IMR-90 (cell line): ENCODE measurements around the gene CAPN8. TPM values are rescaled to one million over a fixed set of nuclear protein-coding genes. Genes with fewer than 3 reads are reported as not detected.

ENCODE experiments used
- ATAC-seq: fragments of 200-7000 bp; cut with Tn5 transposase; 2 replicates; pipeline ENCODE4 v1.9.1; 2020; ENCODE audit warnings: low read depth, mild to moderate bottlenecking, moderate library complexity
- BruUV-seq: library from RNA; stranded (reverse); fragments of 400-500 nt; replicated peaks from 2 replicates; lab custom pipeline; 2021; lab: Mats Ljungman, UMichigan
- CTCF ChIA-PET: fragments of 300-600 bp; formaldehyde crosslinking; extraction: SDS; loops from one replicate; lab custom pipeline; 2021; ENCODE audit warnings: antibody characterized with exemption; lab: Yijun Ruan, JAX
- POLR2A ChIA-PET: fragments of 300-600 bp; sonication (Branson Sonifier 250); formaldehyde crosslinking; loops from one replicate; lab custom pipeline; 2022; ENCODE audit warnings: antibody characterized with exemption; ENCODE audit not compliant: unreplicated experiment; lab: Charles Lee
- DNase-seq: peaks from one replicate; pipeline ENCODE4 v3.0.0; 2013
- H2AFZ ChIP-seq: replicated peaks from 2 replicates; pipeline ENCODE3; 2013; ENCODE audit warnings: low read length, mild to moderate bottlenecking; ENCODE audit not compliant: poor library complexity
- H2AK5ac ChIP-seq: 2 replicates; pipeline ENCODE4 v1.6.1; 2013; ENCODE audit warnings: low read depth, low read length, inconsistent platforms
- H2AK9ac ChIP-seq: replicated peaks from 2 replicates; pipeline ENCODE3; 2013; ENCODE audit warnings: mild to moderate bottlenecking, low read depth, low read length, moderate library complexity; ENCODE audit not compliant: poor library complexity
- H2BK120ac ChIP-seq: 2 replicates; pipeline ENCODE4 v1.6.1; 2013; ENCODE audit warnings: low read depth, low read length, inconsistent platforms
- H2BK15ac ChIP-seq: 3 replicates; pipeline ENCODE4 v1.6.1; 2013; ENCODE audit warnings: low read depth, low read length, inconsistent platforms
- H2BK20ac ChIP-seq: 2 replicates; pipeline ENCODE4 v1.6.1; 2013; ENCODE audit warnings: low read depth, mild to moderate bottlenecking, inconsistent platforms, low read length, moderate library complexity
- H2BK5ac ChIP-seq: 2 replicates; pipeline ENCODE4 v1.6.1; 2013; ENCODE audit warnings: mild to moderate bottlenecking, low read depth, low read length, inconsistent platforms; ENCODE audit not compliant: poor library complexity, severe bottlenecking
- H3K14ac ChIP-seq: replicated peaks from 2 replicates; pipeline ENCODE4 v1.6.1; 2013; ENCODE audit warnings: low read depth, low read length, inconsistent platforms
- H3K18ac ChIP-seq: 2 replicates; pipeline ENCODE4 v1.6.1; 2013; ENCODE audit warnings: low read depth, low read length, control low read depth
- H3K23ac ChIP-seq: 2 replicates; pipeline ENCODE4 v1.6.1; 2013; ENCODE audit warnings: low read depth, low read length, inconsistent platforms
- H3K27ac ChIP-seq: 2 replicates; pipeline ENCODE4 v1.5.1; 2013; ENCODE audit warnings: mild to moderate bottlenecking, control low read depth, low read length; ENCODE audit not compliant: insufficient read depth
- H3K27me3 ChIP-seq: 2 replicates; pipeline ENCODE4 v1.6.1; 2013; ENCODE audit warnings: low read length; ENCODE audit not compliant: control insufficient read depth, insufficient read depth
- H3K36me3 ChIP-seq: 2 replicates; pipeline ENCODE4 v1.6.1; 2013; ENCODE audit warnings: low read length, mixed read lengths; ENCODE audit not compliant: control insufficient read depth, insufficient read depth
- H3K4ac ChIP-seq: 2 replicates; pipeline ENCODE4 v1.6.1; 2013; ENCODE audit warnings: low read depth, low read length, inconsistent platforms
- H3K4me1 ChIP-seq: 2 replicates; pipeline ENCODE4 v1.6.1; 2013; ENCODE audit warnings: low read length, mixed read lengths; ENCODE audit not compliant: control insufficient read depth, insufficient read depth
- H3K4me2 ChIP-seq: 2 replicates; pipeline ENCODE4 v1.6.1; 2013; ENCODE audit warnings: low read depth, mild to moderate bottlenecking, control low read depth, low read length, moderate library complexity
- H3K4me3 ChIP-seq: 2 replicates; pipeline ENCODE4 v1.5.1; 2013; ENCODE audit warnings: low read depth, mild to moderate bottlenecking, control low read depth, low read length, moderate library complexity; ENCODE audit not compliant: insufficient read depth
- H3K56ac ChIP-seq: 2 replicates; pipeline ENCODE4 v1.6.1; 2013; ENCODE audit warnings: low read length, inconsistent platforms; ENCODE audit not compliant: insufficient read depth; ENCODE audit errors: extremely low read depth
- H3K79me1 ChIP-seq, 2 experiments: 2 replicates each; pipeline ENCODE4 v1.6.1; 2013; ENCODE audit warnings: low read length in 2 of 2, inconsistent platforms in 1 of 2, low read depth in 1 of 2
- H3K9ac ChIP-seq: 2 replicates; pipeline ENCODE4 v1.6.1; 2013; ENCODE audit warnings: low read depth, low read length, control low read depth
- H3K9me1 ChIP-seq: 2 replicates; pipeline ENCODE4 v1.6.1; 2013; ENCODE audit warnings: low read length, inconsistent platforms; ENCODE audit not compliant: insufficient read depth
- H3K9me3 ChIP-seq: 2 replicates; pipeline ENCODE4 v1.6.1; 2013; ENCODE audit warnings: low read length; ENCODE audit not compliant: control insufficient read depth, insufficient read depth
- H4K20me1 ChIP-seq: 2 replicates; pipeline ENCODE4 v1.6.1; 2013; ENCODE audit warnings: low read length, inconsistent platforms; ENCODE audit not compliant: insufficient read depth
- H4K5ac ChIP-seq: 2 replicates; pipeline ENCODE4 v1.6.1; 2013; ENCODE audit warnings: mild to moderate bottlenecking, low read depth, low read length, control low read depth
- H4K8ac ChIP-seq, 2 experiments: 2 replicates each; pipeline ENCODE4 v1.6.1; 2013; ENCODE audit warnings: low read depth in 2 of 2, low read length in 2 of 2, control low read depth in 1 of 2, inconsistent platforms in 1 of 2
- H4K91ac ChIP-seq: 2 replicates; pipeline ENCODE4 v1.6.1; 2013; ENCODE audit warnings: low read depth, low read length, inconsistent platforms; ENCODE audit not compliant: insufficient read depth
- MAZ ChIP-seq: IDR thresholded peaks from 2 replicates; pipeline ENCODE4 v1.6.1; 2012; ENCODE audit warnings: low read depth, mild to moderate bottlenecking, low read length, improper control_type of control experiment, moderate library complexity, borderline replicate concordance
- POLR2A ChIP-seq: IDR thresholded peaks from 2 replicates; pipeline ENCODE4 v1.6.1; 2012; ENCODE audit warnings: mild to moderate bottlenecking, low read depth, low read length
- WGBS, 2 experiments: methylation state at CpG; one replicate each; pipeline versions ENCODE4 v1.1.5 to v1.1.7; 2013; ENCODE audit warnings: missing lambda C conversion rate in 2 of 2; ENCODE audit not compliant: insufficient read length in 1 of 2; ENCODE audit errors: extremely low coverage in 2 of 2; 5-methylcytosine and 5-hydroxymethylcytosine counted together
- dilution Hi-C: fragments of 300-500 bp; cut with HindIII; formaldehyde crosslinking; loops from one replicate; pipeline ENCODE4 v1.14.3; 2018; ENCODE audit warnings: low sequenced_read_pairs; ENCODE audit not compliant: unreplicated experiment
- in situ Hi-C: fragments of 300-500 bp; cut with MboI; formaldehyde crosslinking; loops from 3 replicates; pipeline ENCODE4 v1.14.3; 2019; ENCODE audit warnings: low sequenced_read_pairs, inconsistent platforms, mixed read lengths
- intact Hi-C: fragments of 100-400 bp; cut with micrococcal nuclease; formaldehyde crosslinking; loops from 2 replicates; pipeline ENCODE4 v1.10.0; 2022
- polyA plus RNA-seq, 3 experiments: library from polyadenylated mRNA; depleted of rRNA; stranded (reverse); fragments of >200 nt; gene quantifications; 2 replicates each; pipeline ENCODE4 v1.2.3, GENCODE V29; 2012; ENCODE audit warnings: low replicate concordance in 1 of 3
- total RNA-seq: library from RNA; depleted of rRNA; stranded (reverse); fragments of >200 nt; gene quantifications from 2 replicates; pipeline ENCODE4 v1.2.3, GENCODE V29; 2012

The CAPN8 gene
- total and polyA plus RNA-seq, 2 of the 4 experiments (the other 2 are of a cell fraction): not detected

DNA sequence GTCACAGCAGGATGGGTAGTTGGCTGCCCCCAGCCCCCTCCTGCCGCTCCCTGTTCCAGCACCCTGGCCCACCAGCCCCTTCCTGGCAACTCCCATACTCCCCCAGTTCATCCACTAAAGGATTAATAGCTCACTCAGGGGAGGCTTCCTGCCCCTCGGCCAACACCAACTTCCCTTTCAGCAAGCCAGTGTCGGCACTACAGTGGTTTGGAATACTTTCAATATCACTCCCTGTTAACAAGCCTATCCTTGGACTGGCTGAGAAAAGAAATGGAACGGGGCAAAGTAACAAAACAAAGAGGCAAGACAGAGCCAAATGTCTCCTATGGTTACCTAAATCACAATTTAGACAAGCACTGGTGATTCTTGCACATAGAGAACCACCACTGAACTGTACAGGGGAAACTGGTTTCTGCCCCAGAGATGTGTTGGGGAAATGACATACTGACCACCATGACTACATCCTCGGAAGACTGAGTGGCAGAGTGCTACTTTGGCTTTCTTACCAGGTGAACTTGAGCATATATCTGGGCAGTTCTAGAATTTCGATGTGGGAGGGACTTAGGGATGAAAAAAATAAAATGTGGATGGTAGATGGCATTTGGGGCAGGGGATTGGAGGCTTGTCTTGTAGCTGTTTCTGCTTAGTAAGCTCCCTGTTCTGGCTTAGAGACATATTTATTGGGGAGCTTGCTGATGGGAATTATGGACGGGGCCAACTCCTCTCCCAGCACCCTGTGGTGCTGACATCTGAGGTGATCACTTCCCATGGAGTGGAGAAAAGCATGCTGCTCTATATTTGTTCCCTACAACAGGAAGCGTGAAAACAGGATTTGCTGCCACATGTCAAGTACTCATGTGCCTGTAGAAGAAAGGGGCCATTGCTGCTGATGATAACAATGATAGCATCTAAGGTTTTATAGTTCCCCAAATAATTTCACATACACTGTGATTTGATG is 39.7 kb upstream of the CAPN8 start:
- peak overlapping the region; percentile 88 for H4K91ac ChIP-seq
- CTCF ChIA-PET: interaction anchor here (0.6 to 1.7 kb wide), 4 partner anchors 21 to 158 kb away, joined by 3 to 8 read pairs (median 4); no protein-coding TSS in a partner anchor
- BruUV-seq: no TSS peak
- no peak overlapping the region for H3K4me3 ChIP-seq
- peak overlapping the region; percentile 96 for H2BK20ac ChIP-seq
- H2BK120ac ChIP-seq: peak overlapping the region; percentile 92
- H2AK5ac ChIP-seq: peak overlapping the region; percentile 94
- H2AFZ ChIP-seq: peak overlapping the region; percentile 47
- peak overlapping the region; percentile 74 for H4K5ac ChIP-seq
- no peaks in the 10 kb centered on the region for H3K9me3 ChIP-seq
- H3K56ac ChIP-seq: peak overlapping the region; percentile 40; the same call in 1 of the 2 replicates
- dilution Hi-C loops: no loop called here
- DNase-seq (peak; percentile 40), ATAC-seq (no peak)
- H2AK9ac ChIP-seq: peak overlapping the region; percentile 56
- TF ChIP-seq POLR2A (0 out of 2 replicates have a peak, but pooled peaks have one; percentile 11), MAZ (no peak)
- POLR2A ChIA-PET: interaction anchor here (2.3 kb wide), 1 partner anchor 10 kb away, joined by 9 read pairs; no protein-coding TSS in a partner anchor
- H3K18ac ChIP-seq: peak overlapping the region; percentile 36
- peaks cover 39% of the 10 kb centered on the region for H3K4me1 ChIP-seq
- peaks cover 26% of the 10 kb centered on the region for H3K9me1 ChIP-seq
- H3K4ac ChIP-seq: peak overlapping the region; percentile 91
- peak overlapping the region; percentile 92 for H3K14ac ChIP-seq
- no peaks in the 10 kb centered on the region for H3K36me3 ChIP-seq
- no CpG with 5 or more reads among the region's 8 CpGs for WGBS, 2 experiments
- H2BK5ac ChIP-seq: peak overlapping the region; percentile 93
- H4K20me1 ChIP-seq: peaks cover 5% of the 10 kb centered on the region
- intact Hi-C loops: loop anchor here (5.0 to 10.0 kb wide), 2 partner anchors 290 to 407 kb away; partner anchors contain the start of gene FBXO28
- peak overlapping the region; percentile 99 for H3K27ac ChIP-seq
- H3K23ac ChIP-seq: peak overlapping the region; percentile 88
- H3K79me1 ChIP-seq: peaks cover 6 to 49% of the 10 kb centered on the region in 2 experiments; a peak in 3 of 4 replicates
- peak overlapping the region; percentile 82; the same call in 2 of the 3 replicates for H2BK15ac ChIP-seq
- in situ Hi-C loops: no loop called here
- H3K4me2 ChIP-seq: peak overlapping the region; percentile 60
- peak overlapping the region; percentile 22 to 89 for H4K8ac ChIP-seq
- H3K9ac ChIP-seq: peak overlapping the region; percentile 27
- no peaks in the 10 kb centered on the region for H3K27me3 ChIP-seq
